Endometrial microvascular endothelial cells (primary cell): Measurements from ENCODE around the gene SRSF3. TPM values are rescaled to one million over a fixed set of nuclear protein-coding genes. Genes with fewer than 3 reads are reported as not detected.

Experiments
- total RNA-seq: library from RNA; depleted of rRNA; stranded (reverse); fragments of >200 nt; gene quantifications from one replicate; pipeline ENCODE4 v1.2.3, GENCODE V29; 2015; ENCODE audit errors: inconsistent ontology term

Gene SRSF3
- total RNA-seq, 1 donor from 2014 or later, result 147 TPM

Other genes starting within 250 kb of the SRSF3 start
- gene ETV7, start 206.7 kb upstream of the SRSF3 start, total RNA-seq, result 1.8 TPM
- not detected for gene PXT1, start 151.5 kb upstream of the SRSF3 start, total RNA-seq
- gene KCTD20, start 151.4 kb upstream of the SRSF3 start, total RNA-seq, result 65.1 TPM
- gene STK38, start 46.9 kb upstream of the SRSF3 start, total RNA-seq, result 22.5 TPM
- 307 TPM for gene CDKN1A, start 84.4 kb downstream of the SRSF3 start, total RNA-seq
- gene RAB44, start 103.5 kb downstream of the SRSF3 start, total RNA-seq, result not detected
- gene CPNE5, start 245.1 kb downstream of the SRSF3 start, total RNA-seq, result 3.5 TPM